OCI-LY7 (cell line): ENCODE measurements around the gene AFF3. TPM values are rescaled to one million over a fixed set of nuclear protein-coding genes. Genes with fewer than 3 reads are reported as not detected.

Source experiments
- BruUV-seq: library from RNA; stranded (reverse); fragments of 400-500 nt; replicated peaks from 2 replicates; lab custom pipeline; 2021; lab: Mats Ljungman, UMichigan
- CTCF ChIA-PET: fragments of 300-600 bp; sonication (Branson Sonifier 250); formaldehyde crosslinking; loops from one replicate; lab custom pipeline; 2022; ENCODE audit warnings: antibody characterized with exemption; ENCODE audit not compliant: unreplicated experiment; lab: Charles Lee
- POLR2A ChIA-PET: fragments of 300-600 bp; sonication (Branson Sonifier 250); formaldehyde crosslinking; loops from one replicate; lab custom pipeline; 2022; ENCODE audit warnings: antibody characterized with exemption; lab: Charles Lee
- DNase-seq: peaks from one replicate; pipeline ENCODE4 v3.0.0-alpha.2; 2015; ENCODE audit warnings: low spot score
- H2AFZ ChIP-seq: fragments of 200-600 bp; sonication (generic), shearing (Covaris generic); 2 replicates; pipeline ENCODE4 v1.6.1; 2014; ENCODE audit warnings: mild to moderate bottlenecking, antibody characterized with exemption, low read length, moderate library complexity
- H3K27ac ChIP-seq: fragments of 200-600 bp; sonication (generic); 2 replicates; pipeline ENCODE4 v1.5.1; 2014; ENCODE audit warnings: mixed run types, low read depth, mild to moderate bottlenecking, moderate library complexity, low read length, inconsistent platforms; ENCODE audit not compliant: poor library complexity, severe bottlenecking
- H3K36me3 ChIP-seq: fragments of 200-600 bp; sonication (generic); 2 replicates; pipeline ENCODE4 v1.6.1; 2014; ENCODE audit warnings: mild to moderate bottlenecking, antibody characterized with exemption, low read length, moderate library complexity, mixed read lengths; ENCODE audit not compliant: insufficient read depth
- H3K4me1 ChIP-seq: fragments of 200-600 bp; sonication (generic); 2 replicates; pipeline ENCODE4 v1.5.1; 2014; ENCODE audit warnings: mild to moderate bottlenecking, low read length; ENCODE audit not compliant: insufficient read depth, poor library complexity, severe bottlenecking
- H3K4me2 ChIP-seq: fragments of 200-600 bp; sonication (generic); 2 replicates; pipeline ENCODE4 v1.6.1; 2014; ENCODE audit warnings: mild to moderate bottlenecking, low read length
- H3K4me3 ChIP-seq: fragments of 200-600 bp; sonication (generic); 2 replicates; pipeline ENCODE4 v1.5.1; 2014; ENCODE audit warnings: mild to moderate bottlenecking, low read depth, low read length; ENCODE audit not compliant: poor library complexity, severe bottlenecking
- H3K79me2 ChIP-seq: fragments of 200-600 bp; sonication (generic); 2 replicates; pipeline ENCODE4 v1.6.1; 2016; ENCODE audit warnings: low read depth, mild to moderate bottlenecking, low read length, moderate library complexity, mixed read lengths; ENCODE audit not compliant: insufficient read depth
- H3K9me2 ChIP-seq: fragments of 200-600 bp; sonication (generic); 2 replicates; pipeline ENCODE4 v1.6.1; 2016; ENCODE audit warnings: mild to moderate bottlenecking, low read length, mixed read lengths; ENCODE audit not compliant: insufficient read depth
- H3K9me3 ChIP-seq: fragments of 200-600 bp; sonication (generic); 2 replicates; pipeline ENCODE4 v1.6.1; 2014; ENCODE audit warnings: mild to moderate bottlenecking, mixed run types, low read length, mixed read lengths
- H4K20me1 ChIP-seq: fragments of 200-600 bp; sonication (generic); 2 replicates; pipeline ENCODE4 v1.6.1; 2014; ENCODE audit warnings: mild to moderate bottlenecking, antibody characterized with exemption, low read length, moderate library complexity, mixed read lengths; ENCODE audit not compliant: insufficient read depth
- EZH2phosphoT487 ChIP-seq: fragments of 200-600 bp; sonication (generic); IDR thresholded peaks from 2 replicates; pipeline ENCODE4 v1.6.1; 2018; ENCODE audit warnings: low read depth, borderline replicate concordance, mild to moderate bottlenecking, mixed run types, antibody characterized with exemption, low read length, moderate library complexity, mixed read lengths
- intact Hi-C: fragments of 100-400 bp; cut with micrococcal nuclease; formaldehyde crosslinking; loops from one replicate; pipeline ENCODE4 v1.10.0; 2022; ENCODE audit not compliant: unreplicated experiment
- total RNA-seq, 2 experiments: library from RNA; depleted of rRNA in 1 of 2; stranded (reverse); fragments of >200 nt in 1 of 2; shearing (Covaris generic) in 1 of 2; gene quantifications; 2 replicates each; pipeline ENCODE4 v1.2.3, GENCODE V29; 2014 to 2022
- TF ChIP-seq, protein P1 (sequence below): fragments of 200-600 bp; sonication (generic); conservative IDR thresholded peaks from 2 replicates; pipeline ENCODE4 v1.5.1; 2014; ENCODE audit warnings: mild to moderate bottlenecking, antibody characterized with exemption, low read length, moderate library complexity, mixed read lengths

AFF3 gene
- total RNA-seq, 2 experiments from 2014 or later = 131 to 133 TPM

DNA sequence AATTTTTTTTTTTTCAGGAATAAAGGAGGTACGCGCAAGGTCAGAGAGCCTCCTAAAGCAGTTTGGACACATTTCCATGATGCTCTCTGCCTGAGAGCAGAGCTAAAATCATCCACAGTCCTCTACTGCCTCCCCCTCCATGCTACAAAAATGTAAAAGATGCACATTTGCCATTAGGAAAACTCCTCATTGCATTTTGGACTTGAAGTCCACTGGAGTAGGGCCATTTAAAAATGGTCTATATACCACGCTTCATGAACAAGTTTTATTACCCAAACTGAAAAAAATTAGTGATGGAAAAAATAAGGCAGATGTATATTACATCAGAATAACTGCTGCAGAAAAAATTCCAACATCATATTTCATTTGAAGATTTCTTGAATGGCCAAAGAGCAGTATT lies 256.0 kb downstream of the AFF3 start:
- Histone ChIP-seq H3K4me2 (no peak overlapping the region), H2AFZ (no peak overlapping the region), H3K4me3 (no peak overlapping the region), H3K79me2 (no peaks in the 10 kb centered on the region; the same call in 1 of the 2 replicates), H3K36me3 (peaks cover 11% of the 10 kb centered on the region; the same call in 1 of the 2 replicates), H3K4me1 (peaks cover 25% of the 10 kb centered on the region), H3K9me2 (no peaks in the 10 kb centered on the region), H3K9me3 (no peaks in the 10 kb centered on the region), H4K20me1 (no peaks in the 10 kb centered on the region), H3K27ac (no peak overlapping the region)
- ChIA-PET POLR2A (no interaction called here), CTCF (no interaction called here)
- TF ChIP-seq EZH2phosphoT487 = no peak
- TF ChIP-seq, protein P1, sequence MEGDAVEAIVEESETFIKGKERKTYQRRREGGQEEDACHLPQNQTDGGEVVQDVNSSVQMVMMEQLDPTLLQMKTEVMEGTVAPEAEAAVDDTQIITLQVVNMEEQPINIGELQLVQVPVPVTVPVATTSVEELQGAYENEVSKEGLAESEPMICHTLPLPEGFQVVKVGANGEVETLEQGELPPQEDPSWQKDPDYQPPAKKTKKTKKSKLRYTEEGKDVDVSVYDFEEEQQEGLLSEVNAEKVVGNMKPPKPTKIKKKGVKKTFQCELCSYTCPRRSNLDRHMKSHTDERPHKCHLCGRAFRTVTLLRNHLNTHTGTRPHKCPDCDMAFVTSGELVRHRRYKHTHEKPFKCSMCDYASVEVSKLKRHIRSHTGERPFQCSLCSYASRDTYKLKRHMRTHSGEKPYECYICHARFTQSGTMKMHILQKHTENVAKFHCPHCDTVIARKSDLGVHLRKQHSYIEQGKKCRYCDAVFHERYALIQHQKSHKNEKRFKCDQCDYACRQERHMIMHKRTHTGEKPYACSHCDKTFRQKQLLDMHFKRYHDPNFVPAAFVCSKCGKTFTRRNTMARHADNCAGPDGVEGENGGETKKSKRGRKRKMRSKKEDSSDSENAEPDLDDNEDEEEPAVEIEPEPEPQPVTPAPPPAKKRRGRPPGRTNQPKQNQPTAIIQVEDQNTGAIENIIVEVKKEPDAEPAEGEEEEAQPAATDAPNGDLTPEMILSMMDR = no peak
- no TSS peak for BruUV-seq
- intact Hi-C loops = no loop called here
- no peak for DNase-seq

DNA sequence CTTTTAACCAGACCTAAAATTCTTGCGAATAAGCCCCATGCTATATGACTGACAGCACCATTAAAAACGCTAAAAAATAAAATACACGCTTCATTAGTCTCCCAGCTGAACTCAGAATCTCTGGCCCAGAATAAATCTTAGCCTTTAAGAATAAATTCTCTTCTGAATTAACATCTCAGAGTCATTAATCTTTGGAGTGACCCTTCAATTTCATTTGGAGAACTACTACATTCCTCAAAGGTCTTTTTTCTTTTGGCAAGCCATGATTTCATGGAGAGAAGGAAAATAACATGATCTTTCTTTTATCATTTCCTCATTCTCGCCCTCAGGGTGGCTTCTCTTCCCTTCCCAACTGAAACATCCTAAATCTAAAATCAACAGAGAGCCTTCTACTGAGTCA lies 259.0 kb downstream of the AFF3 start:
- TF ChIP-seq EZH2phosphoT487 = no peak
- TF ChIP-seq, protein P1 = no peak
- intact Hi-C loops = no loop called here
- Histone ChIP-seq H3K36me3 (peaks cover 11% of the 10 kb centered on the region; the same call in 1 of the 2 replicates), H3K27ac (no peak overlapping the region), H3K4me1 (peaks cover 53% of the 10 kb centered on the region), H2AFZ (no peak overlapping the region), H4K20me1 (no peaks in the 10 kb centered on the region), H3K9me3 (no peaks in the 10 kb centered on the region), H3K79me2 (peaks cover 3% of the 10 kb centered on the region; the same call in 1 of the 2 replicates), H3K4me2 (0 out of 2 replicates have a peak overlapping the region, but pooled peaks have one; percentile 66), H3K4me3 (no peak overlapping the region), H3K9me2 (no peaks in the 10 kb centered on the region)
- ChIA-PET CTCF (no interaction called here), POLR2A (interaction anchor here (0.6 kb wide), 1 partner anchor 1834 kb away, joined by 3 read pairs; no protein-coding TSS in a partner anchor)
- BruUV-seq = no TSS peak
- no peak for DNase-seq

DNA sequence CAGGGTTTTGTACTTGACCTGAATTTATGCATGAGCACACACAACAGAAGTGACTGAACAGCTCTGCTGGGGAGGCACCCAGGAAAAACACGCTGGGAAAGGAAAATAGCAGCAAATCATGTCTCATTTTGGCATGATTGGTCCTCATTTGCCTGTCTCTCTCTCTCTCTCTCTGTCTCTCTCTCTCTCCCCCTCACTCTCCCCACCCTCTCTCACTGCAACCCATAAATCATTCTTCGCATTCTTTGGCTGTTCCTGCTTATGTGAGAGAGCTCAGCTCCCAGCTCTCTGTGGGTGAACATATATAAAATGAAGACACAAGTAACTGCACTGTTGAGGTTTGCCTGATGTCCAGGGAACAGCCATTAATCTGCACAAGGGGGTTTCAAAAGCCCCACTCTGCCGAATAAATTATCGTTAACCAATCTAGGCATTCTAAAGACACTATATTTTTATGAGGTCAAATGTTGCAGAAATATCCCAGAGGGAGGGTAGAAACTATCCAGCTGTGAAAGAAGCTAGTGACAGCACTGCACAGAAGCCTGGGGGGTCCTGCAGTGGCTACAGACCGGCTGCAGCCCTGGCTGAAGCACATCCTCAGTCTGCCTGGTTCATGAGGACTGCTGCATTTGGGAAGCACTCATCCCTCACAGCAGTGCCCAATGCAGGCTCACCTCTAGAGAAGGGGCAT lies 260.3 kb downstream of the AFF3 start:
- Histone ChIP-seq H3K36me3 (peaks cover 11% of the 10 kb centered on the region; the same call in 1 of the 2 replicates), H3K4me2 (peak overlapping the region; percentile 66), H3K9me2 (no peaks in the 10 kb centered on the region), H3K27ac (peak overlapping the region; percentile 46), H2AFZ (peak overlapping the region; percentile 29; the same call in 1 of the 2 replicates), H3K4me1 (peaks cover 66% of the 10 kb centered on the region), H3K4me3 (peak overlapping the region; percentile 26), H4K20me1 (no peaks in the 10 kb centered on the region), H3K9me3 (no peaks in the 10 kb centered on the region), H3K79me2 (peaks cover 9% of the 10 kb centered on the region; the same call in 1 of the 2 replicates)
- TF ChIP-seq, protein P1 = no peak
- no peak for TF ChIP-seq EZH2phosphoT487
- BruUV-seq = no TSS peak
- ChIA-PET CTCF (no interaction called here), POLR2A (interaction anchor here (0.6 to 1.1 kb wide), 3 partner anchors 13 to 50 kb away, joined by 4 read pairs; no protein-coding TSS in a partner anchor)
- DNase-seq = peak; percentile 73
- intact Hi-C loops = no loop called here
